22Rv1 (cell line): ENCODE data around the gene CADM4.

Experiments used
- H3K27ac ChIP-seq: fragments of 450-650 bp; 2 replicates; pipeline ENCODE4 v1.5.1; 2017
- CTCF ChIP-seq: fragments of 450-650 bp; IDR thresholded peaks from 2 replicates; pipeline ENCODE4 v1.5.1; 2017; ENCODE audit warnings: mild to moderate bottlenecking
- ZFX ChIP-seq: fragments of 450-650 bp; IDR thresholded peaks from 2 replicates; pipeline ENCODE4 v1.6.1; 2017; ENCODE audit warnings: antibody characterized with exemption, borderline replicate concordance

CADM4 gene

GRCh38 chr19:43599635-43600295, 39.9 kb downstream of the CADM4 start:
- H3K27ac ChIP-seq: no peak overlapping the region
- TF ChIP-seq ZFX (no peak), CTCF (no peak)

GRCh38 chr19:43598445-43599240, 41.0 kb downstream of the CADM4 start:
- H3K27ac ChIP-seq: no peak overlapping the region
- TF ChIP-seq CTCF (no peak), ZFX (no peak)

GRCh38 chr19:43597876-43598275, 41.8 kb downstream of the CADM4 start:
- H3K27ac ChIP-seq: no peak overlapping the region; the same call in 1 of the 2 replicates
- TF ChIP-seq ZFX (no peak), CTCF (no peak)

GRCh38 chr19:43596842-43597461, 42.7 kb downstream of the CADM4 start:
- TF ChIP-seq ZFX (no peak), CTCF (no peak)
- H3K27ac ChIP-seq: peak overlapping the region; percentile 86

GRCh38 chr19:43595999-43596841, 43.4 kb downstream of the CADM4 start, which contains the start of the genes IRGQ and ZNF576:
TSS of gene IRGQ (minus strand) at chr19:43596134. CDS start at chr19:43595338, 796 bp downstream.
TSS of gene ZNF576 (plus strand) at chr19:43596595. CDS start at chr19:43597109, 514 bp downstream.
- H3K27ac ChIP-seq: peak within 1 kb of the TSS; percentile 86
- TF ChIP-seq ZFX: no peak

GRCh38 chr19:43595605-43595998, 44.0 kb downstream of the CADM4 start:
- TF ChIP-seq ZFX (no peak), CTCF (no peak)
- peak overlapping the region; percentile 86 for H3K27ac ChIP-seq
